Measurements from ENCODE around the gene ARHGAP40. TPM values are rescaled to one million over a fixed set of nuclear protein-coding genes. Genes with fewer than 3 reads are reported as not detected.

The ARHGAP40 gene
- total RNA-seq (2022) (0.14 TPM in 1 of 2 replicates, not detected in the other), Bru-seq, nascent RNA (percentile 19 among the genes with signal in this experiment), BruChase-seq, experiment 1, labeled RNA remaining after a 2-hour chase (percentile 20 among the genes with signal in this experiment), BruChase-seq, experiment 2, labeled RNA remaining after a 6-hour chase (percentile 18 among the genes with signal in this experiment)
- long read RNA-seq: 0 reads

GRCh38 chr20:38601216-38602184 is at the start of gene ARHGAP40:
Gene ARHGAP40 (plus strand): TSS chr20:38601809.
- Histone ChIP-seq H3K36me3 (ENCODE audit: control insufficient read depth, insufficient read depth, low read length) (no peaks in the 10 kb centered on the region), H3K4me1 (0 out of 2 replicates have a peak, but pooled peaks cover 8% of the 10 kb centered on the region), H3K27me3 (replicated peaks; ENCODE audit: control insufficient read depth, insufficient read depth, low read length) (no peaks in the 10 kb centered on the region), H3K4me3 (ENCODE audit: low read depth, low read length) (peak within 1 kb of the TSS; percentile 32), H3K9me3 (no peaks in the 10 kb centered on the region)
- H3K36me3 Mint-ChIP-seq (ENCODE audit: insufficient read depth, unreplicated experiment): no peaks in the 10 kb centered on the region
- no peaks in the 10 kb centered on the region for H3K9me3 Mint-ChIP-seq (ENCODE audit: unreplicated experiment)
- intact Hi-C loops (cut with micrococcal nuclease; ENCODE audit: unreplicated experiment): loop anchor here (1.0 kb wide), 1 partner anchor 12 kb away; no protein-coding TSS in a partner anchor
- TF ChIP-seq CTCF (IDR thresholded peaks at IDR 0.05; ENCODE audit: insufficient read depth in 1 of 2, low read depth in 1 of 2, low read length in 1 of 2, severe bottlenecking in 1 of 2, unreplicated experiment in 1 of 2): peak; percentile 61 to 80
- ChIA-PET CTCF (no interaction called here), POLR2A (no interaction called here)
- no TSS peak for BruUV-seq (replicated peaks)
- H3K27ac Mint-ChIP-seq (ENCODE audit: unreplicated experiment): no peak within 1 kb of the TSS
- H3K27me3 Mint-ChIP-seq (ENCODE audit: insufficient read depth, unreplicated experiment): peaks cover 36% of the 10 kb centered on the region
- H3K4me1 Mint-ChIP-seq (ENCODE audit: low read depth, unreplicated experiment): peaks cover 7% of the 10 kb centered on the region
- peak; percentile 84 to 86 for DNase-seq
- peak within 1 kb of the TSS; percentile 54 for H3K4me3 Mint-ChIP-seq (ENCODE audit: unreplicated experiment)

DNA sequence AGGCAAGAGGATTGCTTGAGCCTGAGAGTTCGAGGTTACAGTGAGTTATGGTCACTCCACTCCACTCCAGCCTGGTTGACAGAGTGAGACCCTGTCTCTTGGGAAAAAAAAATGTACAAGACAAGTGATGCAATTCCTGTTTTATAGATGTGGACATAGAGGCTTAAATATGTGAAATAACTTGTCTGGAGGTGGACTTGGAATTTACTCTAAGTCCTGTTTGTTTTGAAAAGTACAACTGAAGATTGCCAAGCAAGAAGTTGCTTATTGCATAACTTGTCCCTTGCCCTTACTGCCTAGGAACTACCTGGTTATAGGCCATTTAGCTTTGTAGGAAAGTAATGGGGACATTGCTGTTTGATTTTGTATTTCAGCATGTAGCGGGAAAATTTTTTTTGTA is 46.6 kb upstream of the ARHGAP40 start:
- Mint-ChIP-seq H3K9me3 (ENCODE audit: unreplicated experiment) (no peaks in the 10 kb centered on the region), H3K4me3 (ENCODE audit: unreplicated experiment) (no peak overlapping the region), H3K27ac (ENCODE audit: unreplicated experiment) (no peak overlapping the region), H3K36me3 (ENCODE audit: insufficient read depth, unreplicated experiment) (peaks cover 31% of the 10 kb centered on the region), H3K4me1 (ENCODE audit: low read depth, unreplicated experiment) (peaks cover 5% of the 10 kb centered on the region), H3K27me3 (ENCODE audit: insufficient read depth, unreplicated experiment) (no peaks in the 10 kb centered on the region)
- Histone ChIP-seq H3K4me3 (ENCODE audit: low read depth, low read length) (no peak overlapping the region), H3K9me3 (no peaks in the 10 kb centered on the region), H3K27me3 (replicated peaks; ENCODE audit: control insufficient read depth, insufficient read depth, low read length) (no peaks in the 10 kb centered on the region), H3K4me1 (peaks cover 14% of the 10 kb centered on the region), H3K36me3 (ENCODE audit: control insufficient read depth, insufficient read depth, low read length) (peaks cover 3% of the 10 kb centered on the region; the same call in 1 of the 2 replicates)
- POLR2A ChIA-PET: no interaction called here
- intact Hi-C loops (cut with micrococcal nuclease; ENCODE audit: unreplicated experiment): loop anchor here (2.0 kb wide), 1 partner anchor 82 kb away; the partner anchor contains the start of gene RALGAPB
- CTCF ChIA-PET: interaction anchor here (0.7 kb wide), 1 partner anchor 82 kb away, joined by 3 read pairs; no protein-coding TSS in a partner anchor
- no TSS peak for BruUV-seq (replicated peaks)
- peak in 1 of 2 experiments; percentile 76 for DNase-seq
- no peak for TF ChIP-seq CTCF (IDR thresholded peaks at IDR 0.05; ENCODE audit: insufficient read depth in 1 of 2, low read depth in 1 of 2, low read length in 1 of 2, severe bottlenecking in 1 of 2, unreplicated experiment in 1 of 2)

DNA sequence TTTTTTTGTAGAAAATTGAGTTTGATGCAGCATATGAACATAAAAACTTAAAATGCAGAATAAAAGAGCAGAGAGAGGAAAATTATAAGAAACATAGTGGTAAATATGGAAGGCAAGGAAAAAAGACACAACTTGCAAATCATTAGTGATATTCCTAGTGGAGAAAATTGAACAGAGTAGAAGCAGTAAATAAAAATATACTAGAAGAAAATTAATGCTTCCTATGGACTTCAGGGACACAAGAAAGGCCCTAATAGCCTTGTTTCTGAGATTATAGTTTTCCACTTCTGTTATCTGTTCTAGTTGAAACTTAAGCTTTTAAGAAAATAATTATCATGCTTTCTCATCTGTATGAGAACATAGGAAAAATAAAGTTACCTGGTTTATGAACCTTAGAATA is 46.2 kb upstream of the ARHGAP40 start:
- Histone ChIP-seq H3K9me3 (no peaks in the 10 kb centered on the region), H3K4me1 (peaks cover 14% of the 10 kb centered on the region), H3K36me3 (ENCODE audit: control insufficient read depth, insufficient read depth, low read length) (peaks cover 3% of the 10 kb centered on the region; the same call in 1 of the 2 replicates), H3K27me3 (replicated peaks; ENCODE audit: control insufficient read depth, insufficient read depth, low read length) (no peaks in the 10 kb centered on the region), H3K4me3 (ENCODE audit: low read depth, low read length) (no peak overlapping the region)
- Mint-ChIP-seq H3K27ac (ENCODE audit: unreplicated experiment) (no peak overlapping the region), H3K9me3 (ENCODE audit: unreplicated experiment) (no peaks in the 10 kb centered on the region), H3K4me3 (ENCODE audit: unreplicated experiment) (no peak overlapping the region), H3K36me3 (ENCODE audit: insufficient read depth, unreplicated experiment) (peaks cover 31% of the 10 kb centered on the region), H3K4me1 (ENCODE audit: low read depth, unreplicated experiment) (peaks cover 5% of the 10 kb centered on the region), H3K27me3 (ENCODE audit: insufficient read depth, unreplicated experiment) (no peaks in the 10 kb centered on the region)
- intact Hi-C loops (cut with micrococcal nuclease; ENCODE audit: unreplicated experiment): loop anchor here (2.0 kb wide), 1 partner anchor 83 kb away; the partner anchor contains the start of gene RALGAPB
- CTCF ChIA-PET: no interaction called here
- BruUV-seq (replicated peaks): no TSS peak
- DNase-seq: no peak
- TF ChIP-seq CTCF (IDR thresholded peaks at IDR 0.05; ENCODE audit: insufficient read depth in 1 of 2, low read depth in 1 of 2, low read length in 1 of 2, severe bottlenecking in 1 of 2, unreplicated experiment in 1 of 2): no peak
- POLR2A ChIA-PET: no interaction called here
